Mesenchymal stem cell (in vitro differentiated cells and primary cell): Measurements from ENCODE around the gene TRIO.

Experiments used
- DNase-seq: peaks from one replicate; pipeline ENCODE4 v3.0.0-alpha.2; 2013
- H2AFZ ChIP-seq: one replicate; pipeline ENCODE4 v1.6.1; 2013; ENCODE audit warnings: low read depth, mild to moderate bottlenecking, control low read depth, inconsistent platforms, low read length, moderate library complexity
- H2AK5ac ChIP-seq: 2 replicates; pipeline ENCODE4 v1.6.1; 2013; ENCODE audit warnings: low read length, moderate library complexity, mild to moderate bottlenecking, inconsistent platforms; ENCODE audit not compliant: severe bottlenecking
- H2BK120ac ChIP-seq: one replicate; pipeline ENCODE4 v1.6.1; 2013; ENCODE audit warnings: low read depth, mild to moderate bottlenecking, inconsistent platforms, low read length, moderate library complexity
- H2BK12ac ChIP-seq, 2 experiments: one replicate each; pipeline ENCODE4 v1.6.1; 2013; ENCODE audit warnings: inconsistent platforms in 2 of 2, low read length in 2 of 2, mild to moderate bottlenecking in 2 of 2, moderate library complexity in 2 of 2, control low read depth in 1 of 2
- H2BK15ac ChIP-seq: one replicate; pipeline ENCODE4 v1.6.1; 2013; ENCODE audit warnings: mild to moderate bottlenecking, low read depth, inconsistent platforms; ENCODE audit not compliant: poor library complexity, severe bottlenecking
- H2BK5ac ChIP-seq: 2 replicates; pipeline ENCODE4 v1.6.1; 2013; ENCODE audit warnings: low read depth, mild to moderate bottlenecking, low read length, control low read depth, inconsistent platforms; ENCODE audit not compliant: poor library complexity, severe bottlenecking
- H3K14ac ChIP-seq, 2 experiments: one replicate each; pipeline ENCODE4 v1.6.1; 2013; ENCODE audit warnings: inconsistent platforms in 2 of 2, low read length in 2 of 2, control low read depth in 1 of 2, mild to moderate bottlenecking in 1 of 2, moderate library complexity in 1 of 2
- H3K18ac ChIP-seq, 2 experiments: one replicate each; pipeline ENCODE4 v1.6.1; 2013; ENCODE audit warnings: inconsistent platforms in 2 of 2, low read length in 2 of 2, control low read depth in 1 of 2, low read depth in 1 of 2, mild to moderate bottlenecking in 1 of 2
- H3K23ac ChIP-seq, 2 experiments: one replicate each; pipeline ENCODE4 v1.6.1; 2013; ENCODE audit warnings: inconsistent platforms in 2 of 2, low read length in 2 of 2, mild to moderate bottlenecking in 2 of 2, moderate library complexity in 2 of 2, control low read depth in 1 of 2
- H3K27ac ChIP-seq: 2 replicates; pipeline ENCODE4 v1.5.1; 2013; ENCODE audit warnings: mild to moderate bottlenecking, moderate library complexity, low read length, control low read depth, inconsistent platforms; ENCODE audit not compliant: poor library complexity, severe bottlenecking
- H3K27me3 ChIP-seq, 2 experiments: 2 replicates each; pipeline versions ENCODE4 v1.6.1 to v1.7.0; 2013; ENCODE audit warnings: low read length in 2 of 2, mild to moderate bottlenecking in 2 of 2, moderate library complexity in 2 of 2, control low read depth in 1 of 2, inconsistent platforms in 1 of 2; ENCODE audit not compliant: control insufficient read depth in 1 of 2, insufficient read depth in 1 of 2
- H3K36me3 ChIP-seq, 2 experiments: 2 replicates each; pipeline versions ENCODE4 v1.6.1 to v1.7.0; 2013; ENCODE audit warnings: low read length in 2 of 2, control low read depth in 1 of 2, inconsistent platforms in 1 of 2, low read depth in 1 of 2, mild to moderate bottlenecking in 1 of 2; ENCODE audit not compliant: insufficient read depth in 2 of 2, control insufficient read depth in 1 of 2
- H3K4ac ChIP-seq, 2 experiments: one replicate each; pipeline ENCODE4 v1.6.1; 2013; ENCODE audit warnings: inconsistent platforms in 2 of 2, low read length in 2 of 2, mild to moderate bottlenecking in 2 of 2, moderate library complexity in 2 of 2, control low read depth in 1 of 2, low read depth in 1 of 2
- H3K4me1 ChIP-seq: 2 replicates; pipeline ENCODE4 v1.6.1; 2013; ENCODE audit warnings: low read depth, low read length, control low read depth; ENCODE audit not compliant: control insufficient read depth, insufficient read depth
- H3K4me2 ChIP-seq: 2 replicates; pipeline ENCODE4 v1.6.1; 2013; ENCODE audit warnings: low read length, mild to moderate bottlenecking, inconsistent platforms; ENCODE audit not compliant: poor library complexity, severe bottlenecking
- H3K4me3 ChIP-seq, 2 experiments: 2 replicates each; pipeline versions ENCODE4 v1.5.1 to v1.7.0; 2013; ENCODE audit warnings: low read length in 2 of 2, mild to moderate bottlenecking in 2 of 2, control low read depth in 1 of 2, low read depth in 1 of 2; ENCODE audit not compliant: insufficient read depth in 1 of 2
- H3K79me1 ChIP-seq: replicated peaks from 2 replicates; pipeline ENCODE4 v1.6.1; 2013; ENCODE audit warnings: mild to moderate bottlenecking, control low read depth, low read length, inconsistent platforms; ENCODE audit not compliant: poor library complexity, severe bottlenecking
- H3K9ac ChIP-seq: 2 replicates; pipeline ENCODE4 v1.7.0; 2013; ENCODE audit warnings: mild to moderate bottlenecking, low read length, moderate library complexity
- H3K9me3 ChIP-seq: 2 replicates; pipeline ENCODE4 v1.7.0; 2013; ENCODE audit warnings: mild to moderate bottlenecking, low read length; ENCODE audit not compliant: control insufficient read depth
- H4K8ac ChIP-seq: one replicate; pipeline ENCODE4 v1.6.1; 2013; ENCODE audit warnings: inconsistent platforms, mild to moderate bottlenecking, low read length, moderate library complexity
- H4K91ac ChIP-seq: one replicate; pipeline ENCODE4 v1.6.1; 2013; ENCODE audit warnings: mild to moderate bottlenecking, low read length, inconsistent platforms
- WGBS: methylation state at CpG from one replicate; pipeline ENCODE4 v1.1.7; 2013; ENCODE audit warnings: mixed read lengths; 5-methylcytosine and 5-hydroxymethylcytosine counted together

Gene TRIO

DNA sequence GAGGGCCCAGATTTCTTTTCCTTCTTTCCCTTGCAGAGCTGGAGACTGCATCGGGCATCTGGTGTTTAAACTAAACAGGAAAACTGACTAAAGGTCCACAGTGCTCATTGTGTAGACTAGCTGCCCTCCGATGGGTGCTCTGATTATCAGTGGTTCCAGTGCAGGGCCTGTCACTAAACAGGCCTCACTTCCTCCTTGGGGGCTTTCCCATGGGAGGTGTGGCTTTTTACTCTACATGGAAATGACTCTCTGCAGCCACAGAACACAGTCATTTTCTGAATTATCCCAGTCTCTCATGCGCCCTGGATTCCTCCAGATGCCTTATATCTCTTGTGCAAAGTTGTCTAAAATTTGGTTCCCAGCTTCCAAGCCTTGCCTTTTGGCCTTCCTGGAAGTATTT, 199.2 kb downstream of the TRIO start:
- no peak overlapping the region for H2BK5ac ChIP-seq
- H3K27me3 ChIP-seq = no peaks in the 10 kb centered on the region
- DNase-seq = peak; percentile 69
- H4K91ac ChIP-seq = no peak overlapping the region
- H2BK120ac ChIP-seq = no peak overlapping the region
- no peak overlapping the region for H4K8ac ChIP-seq
- no peak overlapping the region for H3K23ac ChIP-seq
- H3K14ac ChIP-seq = no peak overlapping the region
- H3K4me1 ChIP-seq = peaks cover 19% of the 10 kb centered on the region
- no peak overlapping the region for H2AK5ac ChIP-seq
- no peak overlapping the region for H2BK15ac ChIP-seq
- no peak overlapping the region for H3K4me2 ChIP-seq
- H3K9ac ChIP-seq = peak overlapping the region; percentile 13
- WGBS = 31% methylated on average over 3 of the region's 3 CpGs
- peaks cover 12% of the 10 kb centered on the region for H3K79me1 ChIP-seq
- H3K9me3 ChIP-seq = no peaks in the 10 kb centered on the region
- H3K4me3 ChIP-seq = no peak overlapping the region
- H3K36me3 ChIP-seq = peaks cover 24 to 93% of the 10 kb centered on the region in 2 experiments
- H3K18ac ChIP-seq = no peak overlapping the region
- no peak overlapping the region for H2AFZ ChIP-seq
- no peak overlapping the region for H3K4ac ChIP-seq
- H3K27ac ChIP-seq = no peak overlapping the region
- no peak overlapping the region for H2BK12ac ChIP-seq

DNA sequence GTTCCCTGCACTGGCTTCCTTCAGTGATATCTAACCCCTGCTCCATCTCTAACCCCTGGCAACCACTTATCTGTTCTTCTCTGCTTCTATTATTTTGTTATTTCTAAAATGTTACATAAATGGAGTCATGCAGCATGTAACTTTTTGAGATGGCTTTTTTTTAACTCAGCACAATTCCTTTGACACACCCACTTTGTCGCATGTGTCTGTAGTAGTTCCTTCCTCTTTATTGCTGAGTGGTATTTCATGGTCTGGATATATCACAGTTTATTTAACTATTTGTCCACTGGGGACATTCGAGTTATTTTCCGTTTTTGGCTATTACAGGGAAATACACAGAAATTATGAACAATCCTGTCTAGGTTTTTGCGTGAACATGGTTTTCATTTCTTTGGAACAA, 200.2 kb downstream of the TRIO start:
- Histone ChIP-seq H3K36me3 (peaks cover 21 to 93% of the 10 kb centered on the region in 2 experiments), H2BK12ac (no peak overlapping the region), H3K4me1 (peaks cover 9% of the 10 kb centered on the region), H3K4me2 (no peak overlapping the region), H2BK120ac (no peak overlapping the region), H2BK5ac (no peak overlapping the region), H3K4me3 (no peak overlapping the region), H2BK15ac (no peak overlapping the region), H3K27me3 (no peaks in the 10 kb centered on the region), H3K9me3 (no peaks in the 10 kb centered on the region), H2AK5ac (no peak overlapping the region), H3K14ac (no peak overlapping the region), H3K4ac (no peak overlapping the region), H4K91ac (no peak overlapping the region), H4K8ac (no peak overlapping the region), H3K27ac (no peak overlapping the region), H3K9ac (no peak overlapping the region), H3K18ac (no peak overlapping the region), H3K23ac (no peak overlapping the region), H3K79me1 (peaks cover 15% of the 10 kb centered on the region), H2AFZ (no peak overlapping the region)
- no peak for DNase-seq
- WGBS = 97% methylated on average over 3 of the region's 4 CpGs

DNA sequence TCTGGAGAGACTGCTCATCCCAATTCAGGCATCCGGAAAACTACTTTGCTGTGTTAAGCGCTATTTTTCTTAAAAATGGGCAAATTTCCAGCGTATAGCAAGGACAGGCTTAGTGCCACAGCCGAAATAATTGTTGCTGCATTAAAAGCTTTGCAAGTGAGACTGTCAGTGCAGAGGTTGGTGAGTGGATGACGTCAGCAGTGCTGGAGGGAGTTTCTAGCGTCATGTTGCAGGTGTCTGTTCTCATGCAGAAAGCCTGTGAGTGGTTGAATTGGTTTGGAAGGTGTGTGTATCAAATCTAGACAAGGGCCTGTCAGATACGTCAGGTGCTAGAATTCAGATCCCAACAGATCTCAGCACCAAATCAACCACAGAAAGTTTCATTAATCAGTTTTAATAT, 204.4 kb downstream of the TRIO start:
- no peak overlapping the region for H3K4ac ChIP-seq

DNA sequence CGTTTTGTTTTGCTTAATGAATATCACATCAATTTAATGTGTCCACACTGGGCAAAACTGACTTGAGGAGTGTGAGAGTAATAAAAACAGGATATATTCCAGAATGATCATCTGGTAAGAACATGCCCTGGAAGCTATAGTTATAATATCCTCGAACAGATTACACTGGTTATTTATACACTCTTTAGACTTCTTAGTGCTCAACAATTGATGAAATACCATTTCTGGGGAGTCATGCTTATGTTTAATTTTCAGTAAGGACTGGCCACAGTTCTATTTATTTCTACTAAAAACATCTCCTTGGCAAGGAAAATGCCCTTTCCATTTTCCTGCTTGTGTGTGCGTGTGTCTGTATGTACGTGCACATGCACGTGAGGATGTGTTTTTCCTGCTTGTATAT, 205.0 kb downstream of the TRIO start:
- Histone ChIP-seq H3K4me1 (peaks cover 5% of the 10 kb centered on the region), H2BK5ac (no peak overlapping the region)
- WGBS = 86% methylated on average over 3 of the region's 5 CpGs

More for the DNA sequence above, 204.4 kb downstream of the TRIO start:
- Histone ChIP-seq H3K9me3 (no peaks in the 10 kb centered on the region), H2BK12ac (no peak overlapping the region), H3K27ac (no peak overlapping the region), H3K4me3 (no peak overlapping the region), H3K4me2 (no peak overlapping the region), H2AFZ (no peak overlapping the region), H2BK5ac (no peak overlapping the region), H2BK120ac (no peak overlapping the region), H3K27me3 (no peaks in the 10 kb centered on the region), H4K8ac (no peak overlapping the region), H3K18ac (no peak overlapping the region), H3K4me1 (peaks cover 5% of the 10 kb centered on the region), H2BK15ac (no peak overlapping the region), H3K9ac (no peak overlapping the region), H4K91ac (no peak overlapping the region), H3K14ac (no peak overlapping the region), H3K79me1 (peaks cover 11% of the 10 kb centered on the region), H3K23ac (no peak overlapping the region), H2AK5ac (no peak overlapping the region), H3K36me3 (peaks cover 43 to 90% of the 10 kb centered on the region in 2 experiments)
- no peak for DNase-seq
- 96% methylated on average over 6 of the region's 7 CpGs for WGBS

More for the DNA sequence above, 205.0 kb downstream of the TRIO start:
- Histone ChIP-seq H3K18ac (no peak overlapping the region), H3K9me3 (no peaks in the 10 kb centered on the region), H2BK15ac (no peak overlapping the region), H3K79me1 (peaks cover 13% of the 10 kb centered on the region), H3K4me2 (no peak overlapping the region), H3K9ac (no peak overlapping the region), H4K91ac (no peak overlapping the region), H2AK5ac (no peak overlapping the region), H2AFZ (no peak overlapping the region), H3K36me3 (peaks cover 43 to 85% of the 10 kb centered on the region in 2 experiments), H2BK120ac (no peak overlapping the region), H3K4ac (no peak overlapping the region), H3K23ac (no peak overlapping the region), H3K27ac (no peak overlapping the region), H3K27me3 (no peaks in the 10 kb centered on the region), H2BK12ac (no peak overlapping the region), H4K8ac (no peak overlapping the region), H3K4me3 (no peak overlapping the region), H3K14ac (no peak overlapping the region)
- no peak for DNase-seq
